Adipose tissue (tissue), 3 donors: ENCODE data around the gene NCOA5. TPM values are rescaled to one million over a fixed set of nuclear protein-coding genes. Genes with fewer than 3 reads are reported as not detected.
A peak's percentile ranks its signal among the peaks of the same experiment; 100 is the strongest.

ENCODE experiments used
- H3K27ac ChIP-seq: one replicate; pipeline ENCODE4 v1.5.1; 2013; ENCODE audit warnings: low read depth, low read length
- WGBS, 3 donors: extraction: QIAGEN DNeasy Blood & Tissue Kit; methylation state at CpG; one replicate each; pipeline ENCODE4 v1.1.7; 2013; 5-methylcytosine and 5-hydroxymethylcytosine counted together
- polyA plus RNA-seq, 3 donors: library from polyadenylated mRNA; stranded (reverse); fragments of 200-250 nt; gene quantifications; one replicate each; pipeline ENCODE4 v1.2.3, GENCODE V29; 2013
- donor health status: healthy with polysubstance abuse.
- donor health status: Bipolar disorder and iron deficiency.
- donor health status: healthy.

NCOA5 gene
- polyA plus RNA-seq, 3 donors = 9.4 to 14.3 (median 14.1) TPM

DNA sequence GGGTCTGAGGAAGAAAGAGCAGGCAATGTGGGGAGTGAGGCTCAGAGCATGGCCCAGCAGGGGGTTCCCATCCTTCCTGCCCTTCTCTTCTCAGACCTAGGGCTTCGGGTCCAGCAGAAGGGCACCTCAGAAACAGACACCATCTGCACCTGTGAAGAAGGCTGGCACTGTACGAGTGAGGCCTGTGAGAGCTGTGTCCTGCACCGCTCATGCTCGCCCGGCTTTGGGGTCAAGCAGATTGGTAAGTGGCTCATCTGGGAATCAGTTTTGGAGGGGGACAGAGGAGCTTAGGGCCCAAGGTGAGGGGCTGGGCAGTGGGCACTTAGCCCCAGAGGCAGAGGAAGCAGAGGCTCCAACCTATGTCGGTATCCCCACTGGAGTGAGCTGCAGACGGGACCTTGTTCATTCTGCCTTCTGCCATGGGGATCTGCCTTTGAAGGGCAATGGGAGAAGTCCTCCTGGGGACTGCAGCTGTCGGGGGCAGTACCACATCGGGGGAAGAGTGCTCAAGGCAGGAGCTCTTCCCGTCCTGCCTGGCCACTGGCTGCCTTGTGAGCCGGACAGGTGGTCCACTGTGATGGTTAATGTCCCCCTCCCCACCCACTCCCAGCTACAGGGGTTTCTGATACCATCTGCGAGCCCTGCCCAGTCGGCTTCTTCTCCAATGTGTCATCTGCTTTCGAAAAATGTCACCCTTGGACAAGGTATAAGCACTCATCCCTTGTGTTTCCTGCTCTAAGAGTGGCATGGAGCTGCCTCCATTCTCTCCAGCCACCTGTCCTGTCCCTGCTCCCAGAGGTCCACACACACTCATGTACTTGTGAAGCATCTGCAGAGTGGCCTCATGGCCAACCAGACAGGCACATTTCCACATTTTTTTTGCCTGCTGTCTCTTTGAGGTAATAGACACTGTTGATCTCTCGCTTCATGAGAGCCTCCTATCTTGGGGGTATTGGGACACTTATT lies 33.0 kb upstream of the NCOA5 start:
- 84 to 91% (median 88%) methylated on average over 15 of the region's 15 CpGs for WGBS, 3 donors

DNA sequence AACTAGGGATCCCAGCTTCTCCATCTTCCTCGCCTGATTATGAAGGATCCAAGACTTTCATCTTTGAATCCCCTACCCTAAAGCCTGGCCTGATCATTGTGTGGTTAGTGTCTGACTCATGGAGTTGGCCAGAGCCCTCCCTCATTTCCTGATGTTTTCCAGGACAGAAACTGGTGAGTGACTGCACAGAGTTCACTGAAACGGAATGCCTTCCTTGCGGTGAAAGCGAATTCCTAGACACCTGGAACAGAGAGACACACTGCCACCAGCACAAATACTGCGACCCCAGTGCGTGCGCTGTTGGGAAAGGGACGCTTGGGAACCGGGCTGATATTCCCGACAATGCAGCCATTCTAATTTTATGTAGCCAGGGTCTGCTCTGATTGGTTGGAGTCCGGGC lies 32.3 kb upstream of the NCOA5 start:
- 62 to 82% (median 70%) methylated on average over 11 of the region's 11 CpGs for WGBS, 3 donors
- H3K27ac ChIP-seq = no peak overlapping the region

More for the DNA sequence above, 33.0 kb upstream of the NCOA5 start:
- H3K27ac ChIP-seq = no peak overlapping the region

DNA sequence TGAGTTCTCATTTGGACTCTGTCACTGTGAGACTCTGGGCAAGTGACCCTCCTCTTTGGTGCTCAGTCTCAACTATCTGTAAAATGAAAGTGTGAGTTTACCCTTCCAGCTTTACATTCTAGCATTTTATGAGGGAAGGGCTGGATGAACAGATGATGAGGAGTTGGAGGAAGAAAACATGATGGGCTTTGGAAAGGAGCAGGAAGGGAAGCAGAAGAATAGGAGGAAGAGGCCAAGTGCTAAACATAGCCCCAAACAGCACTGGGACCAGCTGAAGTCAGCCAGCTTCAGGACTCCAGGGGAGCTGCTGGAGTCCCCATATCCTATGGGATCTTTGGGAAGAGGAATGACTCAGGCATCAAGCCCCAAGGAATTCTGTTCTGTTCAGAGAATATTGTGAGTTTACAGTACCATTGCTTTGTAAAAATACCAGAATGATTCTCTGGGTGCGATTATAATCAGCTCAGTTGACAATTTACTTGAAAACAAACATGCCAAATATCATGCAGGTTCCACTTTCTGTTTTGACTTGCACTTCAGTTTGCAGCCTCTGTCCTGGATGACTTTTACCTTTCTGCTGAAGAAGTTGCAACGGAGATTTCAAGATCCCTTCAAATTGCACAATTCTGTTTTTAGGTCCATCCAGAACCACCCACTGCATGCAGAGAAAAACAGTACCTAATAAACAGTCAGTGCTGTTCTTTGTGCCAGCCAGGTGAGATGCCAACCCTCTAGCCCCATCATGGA lies 31.6 kb upstream of the NCOA5 start:
- H3K27ac ChIP-seq = no peak overlapping the region
- 39 to 64% (median 41%) methylated on average over 2 of the region's 2 CpGs for WGBS, 3 donors

DNA sequence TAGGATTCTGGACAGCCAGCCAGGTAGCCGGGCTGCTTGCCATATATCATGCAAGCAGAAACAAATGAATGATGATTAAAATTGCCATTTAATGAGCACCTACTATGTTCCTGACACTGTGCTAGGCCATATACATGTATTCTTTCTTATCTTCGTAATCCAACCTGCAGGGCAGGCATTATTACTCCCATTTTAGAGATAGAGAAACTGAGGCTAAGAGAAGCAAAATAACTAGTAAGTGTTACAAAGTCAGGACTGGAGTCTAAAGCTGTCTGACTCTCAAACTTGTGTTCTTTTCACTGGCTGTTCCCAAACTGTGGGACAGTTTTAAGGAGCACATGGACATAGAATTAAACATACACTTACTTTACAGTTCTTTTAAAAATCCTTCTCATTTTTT lies 30.4 kb upstream of the NCOA5 start:
- no peak overlapping the region for H3K27ac ChIP-seq
- WGBS, 3 donors = 90 to 95% (median 94%) methylated on average over 2 of the region's 2 CpGs

DNA sequence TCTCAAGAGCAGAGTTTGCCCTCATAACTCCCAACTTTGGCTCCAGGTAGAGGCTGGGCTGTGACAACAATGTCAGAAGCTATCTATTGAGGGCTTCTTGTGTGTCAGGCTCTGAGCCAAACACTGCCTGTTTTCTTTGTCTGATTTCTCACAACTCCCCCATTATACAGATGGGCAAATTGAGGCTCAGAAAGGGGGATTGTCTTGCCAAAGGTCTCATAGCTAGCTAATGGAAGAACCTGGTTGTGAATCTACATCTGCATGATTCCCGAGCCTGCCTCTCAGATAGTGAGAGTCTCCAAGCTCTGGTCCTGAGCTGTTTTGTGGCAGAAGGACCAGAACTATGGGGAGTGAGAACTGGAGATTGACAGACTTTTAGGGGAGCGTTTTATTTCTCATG lies 29.8 kb upstream of the NCOA5 start:
- WGBS, 3 donors = 79 to 88% (median 82%) methylated on average over 2 of the region's 2 CpGs
- no peak overlapping the region for H3K27ac ChIP-seq

DNA sequence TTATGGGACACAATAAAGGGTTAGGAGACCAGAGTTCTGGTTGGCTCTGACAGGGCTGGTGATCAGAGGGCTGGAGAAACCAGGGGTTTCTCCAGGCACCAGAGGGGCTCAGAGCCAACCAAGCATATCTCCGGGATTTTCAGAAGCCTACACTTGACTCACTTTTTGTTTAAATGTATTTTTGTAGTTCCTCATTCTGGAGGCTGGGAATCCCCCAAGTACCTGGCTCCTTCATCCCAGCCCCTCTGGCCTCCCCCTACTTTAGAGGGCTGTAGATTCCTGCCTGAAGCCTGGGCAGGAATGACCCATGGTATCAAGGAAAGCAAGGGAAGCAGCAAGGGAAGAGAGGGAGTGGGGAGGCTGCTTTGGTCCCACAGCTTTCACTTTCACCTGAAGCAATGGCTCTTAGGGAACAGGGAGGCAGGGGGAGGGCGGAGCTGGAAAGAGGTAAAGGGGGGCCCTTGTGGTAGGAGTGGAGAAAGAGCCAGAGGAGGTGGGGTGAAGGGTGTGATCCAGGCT lies 29.3 kb upstream of the NCOA5 start:
- WGBS, 3 donors = 48 to 78% (median 54%) methylated on average over 2 of the region's 2 CpGs
- H3K27ac ChIP-seq = no peak overlapping the region

DNA sequence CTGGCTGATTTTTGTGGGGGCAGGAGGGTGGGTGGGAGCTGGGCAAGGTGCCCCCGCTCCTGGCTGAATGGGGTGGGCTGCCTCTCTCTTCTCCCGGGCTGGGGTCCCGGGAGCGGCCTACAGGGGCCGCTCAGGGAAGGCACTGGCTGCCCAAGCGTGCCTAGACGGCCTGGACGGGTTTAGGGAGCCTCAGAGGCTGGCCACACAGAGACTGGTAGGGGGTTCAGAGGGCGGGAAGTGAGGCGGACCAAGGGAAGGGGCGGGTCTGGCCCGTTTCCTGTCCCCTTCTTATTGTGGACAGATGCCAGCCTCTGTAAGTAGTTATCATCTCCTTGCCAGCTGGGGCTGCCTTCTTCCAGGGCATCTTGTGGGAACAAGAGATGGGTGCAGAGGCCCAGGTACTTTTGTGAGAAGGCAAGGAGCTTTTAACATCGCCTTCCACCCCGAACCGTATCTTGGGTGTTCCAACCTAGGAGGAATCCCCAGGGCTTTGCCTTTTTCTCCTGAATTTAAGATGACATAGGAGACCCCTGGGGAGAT lies 28.8 kb upstream of the NCOA5 start:
- WGBS, 3 donors = 16 to 37% (median 18%) methylated on average over 14 to 15 of the region's 15 CpGs
- H3K27ac ChIP-seq = peak overlapping the region; percentile 34

DNA sequence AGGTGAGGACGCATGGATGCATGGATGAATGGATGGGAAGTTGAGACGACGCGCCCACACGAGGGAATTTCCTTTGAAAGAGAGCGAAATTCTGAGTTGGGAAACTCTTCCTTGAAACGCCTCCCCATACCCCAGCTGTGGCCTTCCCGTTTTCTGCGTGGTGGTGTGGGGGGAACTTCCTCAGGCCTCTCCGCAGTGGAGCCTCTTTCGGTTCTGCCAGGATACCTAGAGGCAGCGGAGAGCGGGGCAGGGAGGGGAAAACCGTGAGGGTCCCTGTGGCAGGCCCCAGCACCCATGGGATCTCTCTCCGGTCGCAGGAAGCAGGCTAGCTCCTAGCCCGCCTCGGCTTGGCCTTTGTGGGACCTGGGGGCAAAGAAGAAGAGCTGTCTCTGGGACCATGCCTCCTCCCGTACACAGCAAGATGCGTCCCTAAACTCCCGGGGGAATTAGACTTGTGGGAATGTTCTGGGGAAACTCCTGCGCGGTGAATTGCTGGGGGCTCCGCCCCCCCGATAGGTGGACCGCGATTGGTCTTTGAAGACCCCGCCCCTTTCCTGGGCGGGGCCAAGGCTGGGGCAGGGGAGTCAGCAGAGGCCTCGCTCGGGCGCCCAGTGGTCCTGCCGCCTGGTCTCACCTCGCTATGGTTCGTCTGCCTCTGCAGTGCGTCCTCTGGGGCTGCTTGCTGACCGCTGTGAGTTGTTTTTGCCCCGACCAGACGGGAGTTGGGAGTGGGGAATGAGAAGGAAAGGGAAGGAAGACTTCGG lies 28.1 kb upstream of the NCOA5 start, which contains the start of gene CD40:
CD40 (plus strand) TSS at position 611 of the 764 bp plus-strand sequence; CDS start at position 641, 30 bp downstream.
- 5 to 9% (median 7%) methylated on average over 38 to 40 of the region's 40 CpGs for WGBS, 3 donors

DNA sequence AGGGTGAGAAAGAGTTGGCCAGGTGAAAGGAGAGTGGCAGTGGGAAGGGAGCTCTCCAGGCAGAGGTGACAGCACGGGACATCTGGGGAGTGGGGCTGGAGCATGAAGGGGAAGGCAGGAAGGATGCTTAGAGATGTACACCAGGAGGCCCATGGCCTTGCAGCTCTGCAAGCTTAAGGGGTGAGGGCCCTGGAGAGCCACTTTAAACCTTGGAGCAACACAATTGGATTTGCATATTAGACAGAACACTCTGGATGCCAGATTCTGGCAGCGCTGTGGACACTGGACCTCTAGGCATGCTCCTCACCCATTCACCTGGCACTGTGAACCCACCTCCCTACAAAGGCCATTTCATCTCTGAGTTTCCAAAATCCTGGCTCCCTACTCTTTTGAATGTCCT lies 24.7 kb upstream of the NCOA5 start:
- H3K27ac ChIP-seq = no peak overlapping the region
- WGBS, 3 donors = 69 to 97% (median 86%) methylated on average over 2 of the region's 2 CpGs

More for the DNA sequence above, 28.1 kb upstream of the NCOA5 start, which contains the start of gene CD40:
- H3K27ac ChIP-seq = peak within 1 kb of the TSS; percentile 34

DNA sequence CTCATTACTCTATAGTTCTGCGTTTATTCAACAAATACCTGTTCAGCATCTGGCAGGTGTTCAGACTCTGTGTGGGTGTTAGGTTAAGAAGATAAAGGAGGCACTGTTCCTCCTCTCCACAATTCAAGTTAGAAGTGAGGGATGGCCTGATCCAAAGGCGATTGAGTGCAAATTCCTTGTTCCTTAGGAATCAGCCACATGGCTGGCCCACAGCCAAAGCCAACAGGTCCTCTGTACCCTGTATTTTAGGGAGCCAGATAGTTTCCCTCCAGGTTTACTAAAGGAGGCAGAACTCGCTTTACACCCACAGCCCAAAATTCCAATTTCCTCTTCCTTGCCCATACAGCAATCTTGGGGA lies 23.3 kb upstream of the NCOA5 start:
- no peak overlapping the region for H3K27ac ChIP-seq
- 47 to 77% (median 76%) methylated on average over 3 of the region's 3 CpGs for WGBS, 3 donors

DNA sequence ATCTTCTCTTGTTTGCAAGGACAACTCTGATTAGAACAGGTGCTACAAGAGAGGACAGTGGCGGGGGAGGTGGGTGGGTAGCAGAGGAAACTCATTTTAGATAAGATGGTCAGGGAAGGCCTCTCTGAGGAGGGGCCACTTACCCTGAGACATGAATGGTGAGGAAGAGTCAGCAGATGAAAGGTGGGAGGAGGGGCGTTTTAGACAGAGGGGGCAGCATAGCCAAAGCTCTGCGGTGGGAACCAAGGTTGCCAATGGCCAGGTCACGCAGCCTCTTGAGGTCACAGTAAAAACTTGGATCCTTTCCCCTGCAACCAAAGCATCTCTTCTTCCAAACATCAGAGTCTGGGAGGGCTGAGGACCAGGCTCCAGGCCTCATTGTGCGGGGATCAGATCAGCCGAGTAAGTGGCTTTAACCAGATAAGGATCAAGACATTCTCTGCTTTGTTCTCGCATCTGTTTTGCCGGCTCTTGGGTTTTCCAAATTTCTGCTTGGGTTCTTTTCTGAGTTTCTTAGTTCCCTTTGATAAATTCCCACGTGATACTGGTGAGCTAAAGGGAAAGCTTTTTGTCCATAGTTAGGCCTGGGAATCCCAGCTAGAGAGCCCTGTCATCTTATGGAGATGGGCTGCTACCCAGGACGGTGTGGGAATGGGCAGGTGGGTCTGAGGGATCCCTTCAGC lies 22.8 kb upstream of the NCOA5 start:
- WGBS, 3 donors = 59 to 82% (median 81%) methylated on average over 10 of the region's 10 CpGs
- no peak overlapping the region for H3K27ac ChIP-seq

DNA sequence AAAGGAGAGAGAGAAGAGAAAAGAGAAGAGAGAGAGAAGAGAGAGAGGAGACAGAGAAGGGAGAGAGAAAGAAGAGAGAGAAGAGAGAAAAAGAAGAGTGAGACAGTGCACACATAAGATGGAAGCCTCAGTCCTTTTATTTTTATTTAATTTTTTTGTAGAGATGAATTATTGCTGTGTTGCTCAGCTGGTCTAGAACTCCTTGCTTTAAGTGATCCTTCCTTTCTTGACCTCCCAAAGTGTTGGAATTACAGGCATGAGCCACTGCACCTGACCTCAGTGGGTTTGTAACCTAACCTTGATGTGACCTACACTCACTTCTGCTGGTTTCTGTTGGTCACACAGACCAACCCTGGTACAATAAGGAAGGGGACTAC lies 22.1 kb upstream of the NCOA5 start:
- H3K27ac ChIP-seq = no peak overlapping the region

DNA sequence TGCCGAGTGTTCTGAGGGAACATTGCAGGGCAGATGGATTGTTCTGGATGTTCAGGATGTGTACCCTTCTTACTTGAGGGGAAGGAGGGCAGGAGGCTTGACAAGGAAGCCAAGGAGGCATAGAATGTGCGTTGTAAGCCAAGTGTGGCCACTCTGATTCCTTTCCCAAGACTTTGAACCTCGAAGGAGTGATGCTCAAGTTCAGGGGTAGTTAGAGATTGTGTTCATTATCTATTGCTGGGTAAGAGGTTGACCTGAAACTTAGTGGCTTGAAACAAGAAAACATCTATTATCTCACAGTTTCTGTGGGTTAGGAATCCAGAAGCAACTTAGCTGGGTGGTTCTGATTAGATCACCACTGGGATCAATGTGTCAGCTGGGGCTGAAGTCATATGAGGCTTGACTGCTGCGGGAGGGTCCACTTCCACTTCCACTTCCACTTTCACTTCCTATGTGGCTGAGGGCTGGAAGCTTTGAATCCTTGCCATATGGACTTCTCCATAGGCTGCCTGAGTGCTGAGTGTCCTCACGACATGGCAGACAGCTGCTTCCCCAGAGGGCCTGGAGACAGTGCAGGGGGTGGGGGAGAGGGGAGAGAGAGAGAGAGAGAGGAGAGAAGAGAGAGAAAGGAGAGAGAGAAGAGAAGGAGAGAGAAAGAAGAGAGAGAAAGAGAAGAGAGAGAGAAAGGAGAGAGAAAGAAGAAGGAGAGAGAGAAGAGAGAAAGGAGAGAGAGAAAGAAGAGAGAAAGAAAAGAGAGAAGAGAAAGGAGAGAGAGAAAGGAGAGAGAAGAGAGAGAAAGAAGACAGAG lies 21.5 kb upstream of the NCOA5 start:
- no peak overlapping the region for H3K27ac ChIP-seq
- WGBS, 3 donors = 46 to 53% (median 47%) methylated on average over 5 of the region's 5 CpGs

DNA sequence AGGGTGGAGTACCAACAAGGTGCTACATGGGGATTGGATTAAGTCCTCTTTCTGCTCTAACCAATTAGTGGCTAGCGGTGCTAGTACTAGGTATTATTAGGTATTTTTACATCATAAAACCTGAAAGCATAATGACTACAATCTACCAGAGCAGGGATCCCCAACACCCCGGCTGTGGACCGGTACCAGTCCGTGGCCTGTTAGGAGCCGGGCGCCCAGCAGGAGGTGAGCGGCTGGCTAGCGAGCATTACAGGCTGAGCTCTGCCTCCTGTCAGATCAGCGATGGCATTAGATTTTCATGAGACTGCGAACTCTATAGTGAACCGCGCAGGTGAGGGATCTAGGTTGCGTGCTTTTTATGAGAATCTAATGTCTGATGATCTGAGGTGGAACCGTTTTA lies 19.2 kb upstream of the NCOA5 start:
- 80 to 89% (median 87%) methylated on average over 14 of the region's 14 CpGs for WGBS, 3 donors
- H3K27ac ChIP-seq = no peak overlapping the region

DNA sequence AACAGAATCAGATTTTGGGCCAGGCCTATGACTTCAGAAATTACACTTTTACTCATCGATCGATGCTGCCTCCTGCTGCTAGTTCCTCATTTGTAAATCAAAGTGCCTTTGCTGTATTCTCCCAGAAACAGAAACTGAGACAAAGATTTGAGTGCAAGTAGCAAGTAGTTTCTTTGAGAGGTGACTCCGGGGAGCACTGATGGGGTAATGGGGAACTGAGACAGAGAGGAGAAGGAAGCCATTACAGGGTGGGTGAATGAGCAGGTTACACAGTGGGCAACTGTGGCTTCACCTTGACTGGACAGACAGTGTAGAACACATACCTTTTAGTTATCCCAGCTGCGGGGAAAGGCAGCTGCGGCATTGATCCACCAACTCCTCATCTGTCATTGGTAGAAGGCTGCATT lies 18.7 kb upstream of the NCOA5 start:
- WGBS, 3 donors = 54 to 65% (median 58%) methylated on average over 5 of the region's 5 CpGs
- no peak overlapping the region for H3K27ac ChIP-seq

DNA sequence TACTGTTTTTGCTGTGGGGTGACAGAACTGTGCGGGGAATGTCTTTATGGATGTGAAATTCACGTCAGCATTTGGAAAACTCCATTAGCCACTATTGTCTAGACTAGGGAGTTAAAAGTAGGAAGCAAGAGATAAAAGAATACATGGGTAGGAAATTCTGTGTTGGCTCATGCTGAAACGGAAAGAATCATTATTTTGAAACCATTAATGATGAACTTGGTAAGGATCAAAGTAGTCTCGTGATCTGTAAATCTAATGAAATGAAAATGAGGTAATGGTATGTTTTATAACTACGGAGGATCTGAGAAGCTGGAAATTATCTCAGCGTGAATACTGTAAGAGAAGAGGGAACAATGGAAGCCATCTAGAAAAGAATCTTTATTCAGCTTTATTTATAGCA lies 17.3 kb upstream of the NCOA5 start:
- H3K27ac ChIP-seq = no peak overlapping the region
- WGBS, 3 donors = 62 to 66% (median 63%) methylated on average over 6 of the region's 6 CpGs

DNA sequence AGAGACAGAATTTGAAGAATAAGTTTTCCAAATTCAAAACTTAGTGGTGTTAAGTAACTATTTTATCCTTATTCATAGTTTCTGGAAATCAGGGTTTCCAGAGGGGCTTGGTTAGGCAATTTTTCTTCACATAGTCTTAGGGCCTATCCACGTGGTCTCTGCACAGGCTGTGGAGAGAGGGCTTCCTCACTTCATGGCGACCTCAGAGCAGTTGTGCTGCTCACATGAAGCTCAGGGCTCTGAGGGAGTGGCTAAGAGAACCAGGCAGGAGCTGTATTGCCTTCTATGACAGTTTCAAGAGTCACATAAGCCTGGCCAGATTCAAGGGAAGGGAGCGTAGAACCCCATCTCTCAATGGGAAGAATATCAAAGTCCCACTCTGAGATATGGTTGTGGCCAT lies 14.5 kb upstream of the NCOA5 start:
- H3K27ac ChIP-seq = no peak overlapping the region
- 63 to 84% (median 80%) methylated on average over 3 of the region's 3 CpGs for WGBS, 3 donors
